ENCODE results near the gene MRTFA.

Gene MRTFA

DNA sequence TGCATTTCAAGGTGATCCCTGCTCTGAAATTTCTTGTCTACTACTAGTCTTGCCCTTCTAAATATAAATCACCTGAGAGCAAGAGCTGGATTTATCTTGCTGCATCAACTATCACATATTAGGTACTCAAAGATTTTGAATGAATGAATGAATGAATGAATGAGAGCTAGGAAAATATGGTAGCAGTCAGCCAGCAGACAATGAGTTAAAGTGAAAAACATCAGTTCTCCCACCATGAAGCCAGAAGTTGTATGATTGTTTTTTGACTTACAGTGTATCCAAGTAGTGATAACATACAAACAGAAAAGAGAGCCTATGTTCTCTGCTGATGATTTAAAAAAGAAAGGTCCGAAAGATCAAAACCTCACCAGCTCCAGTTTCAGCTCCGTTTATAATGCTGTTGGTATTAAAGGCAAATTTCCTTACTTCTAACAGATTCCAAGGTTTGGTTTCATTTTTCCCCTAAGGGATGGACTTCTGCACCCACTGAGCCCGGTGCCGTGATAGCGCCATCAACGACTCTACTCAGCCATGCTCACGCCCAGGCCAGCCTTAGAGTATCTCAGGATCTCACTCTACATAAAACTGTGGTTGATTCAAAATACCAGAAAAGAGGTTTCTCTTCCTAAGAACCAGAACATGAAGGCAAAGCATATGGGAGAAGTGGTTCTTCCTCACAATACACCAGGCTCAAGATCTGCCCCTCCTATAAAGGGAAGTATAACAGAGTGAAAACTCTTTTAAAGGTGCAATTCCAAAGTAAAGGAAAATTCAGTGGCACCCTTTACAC lies 174.1 kb downstream of the MRTFA start:
- peak in 3 of 4 experiments; percentile 53 to 61 (median 60) for DNase-seq

DNA sequence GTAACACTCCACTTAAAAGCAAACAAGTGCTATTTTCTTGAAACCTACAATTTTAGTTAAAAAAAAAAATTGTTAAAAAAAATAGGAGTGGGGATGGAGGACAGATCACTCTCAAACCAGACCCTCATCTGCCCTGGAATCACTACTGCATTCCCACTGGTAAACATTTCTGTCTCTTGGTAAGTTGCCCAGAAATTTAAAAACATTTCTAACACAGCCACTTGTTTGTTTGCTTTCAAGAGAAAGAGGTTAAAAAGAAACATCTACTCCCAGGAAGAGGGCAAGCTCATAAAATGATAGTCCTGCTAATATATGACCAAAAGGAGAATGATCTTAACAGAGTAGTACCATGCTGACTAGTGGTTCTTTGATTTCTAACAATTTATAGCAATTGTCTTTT lies 182.8 kb downstream of the MRTFA start:
- DNase-seq, result no peak

DNA sequence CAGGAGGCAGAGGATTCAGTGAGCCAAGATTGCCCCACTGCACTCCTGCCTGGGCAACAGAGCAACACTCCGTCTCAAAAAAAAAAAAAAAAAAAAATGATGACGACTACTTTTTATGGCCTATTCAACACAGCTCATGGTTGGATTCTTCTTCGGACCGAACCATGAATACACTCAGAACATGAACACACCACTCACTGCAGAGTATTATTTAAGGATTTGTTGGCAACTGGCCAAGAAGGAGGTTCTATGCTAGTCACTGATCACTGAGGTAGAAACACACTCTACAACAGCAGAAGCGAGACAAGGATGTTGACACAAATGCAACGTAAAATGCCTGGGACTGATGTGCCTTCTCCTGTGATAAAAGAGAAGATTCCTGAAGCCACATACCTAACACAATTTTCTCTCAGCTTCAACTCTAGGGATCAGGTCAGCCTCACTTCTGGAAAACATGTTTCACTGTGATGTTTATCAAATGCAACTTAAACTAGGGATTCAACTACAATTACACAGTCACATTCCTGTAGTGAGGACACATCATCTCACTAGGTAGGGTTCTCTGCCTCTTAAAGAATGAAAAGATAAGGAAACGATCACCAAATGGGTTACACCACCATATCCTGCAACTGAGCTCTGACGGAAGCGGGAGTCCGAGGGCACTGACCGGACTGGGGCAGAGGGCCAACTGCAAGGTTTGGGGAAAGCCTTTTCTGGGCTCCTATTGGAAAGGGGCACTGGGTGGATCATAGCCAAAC lies 183.6 kb downstream of the MRTFA start:
- peak in 3 of 4 experiments; percentile 32 to 35 (median 35) for DNase-seq

DNA sequence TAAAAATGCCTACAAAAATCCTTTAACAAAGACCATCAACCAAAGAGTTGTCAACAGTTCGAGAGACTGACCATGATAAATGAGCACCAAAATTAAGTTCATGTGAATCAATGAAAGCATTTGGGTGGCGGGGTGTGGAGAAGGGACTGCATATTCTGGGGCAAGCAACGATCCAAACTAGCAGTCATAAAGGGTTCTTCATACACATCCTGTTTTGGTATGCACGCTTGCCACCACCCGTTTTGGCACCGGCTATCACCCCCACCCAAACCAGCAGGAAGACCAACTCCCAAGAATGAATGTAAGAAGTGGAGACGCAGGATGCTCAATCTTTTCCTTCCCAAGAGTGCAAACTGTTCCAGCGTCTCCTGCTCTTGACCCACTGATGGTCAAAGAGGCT lies 185.3 kb downstream of the MRTFA start:
- DNase-seq, result no peak

- no peak for DNase-seq
Measured at GRCh38 chr22:40450616-40451015, 185.9 kb downstream of the MRTFA start.

DNA sequence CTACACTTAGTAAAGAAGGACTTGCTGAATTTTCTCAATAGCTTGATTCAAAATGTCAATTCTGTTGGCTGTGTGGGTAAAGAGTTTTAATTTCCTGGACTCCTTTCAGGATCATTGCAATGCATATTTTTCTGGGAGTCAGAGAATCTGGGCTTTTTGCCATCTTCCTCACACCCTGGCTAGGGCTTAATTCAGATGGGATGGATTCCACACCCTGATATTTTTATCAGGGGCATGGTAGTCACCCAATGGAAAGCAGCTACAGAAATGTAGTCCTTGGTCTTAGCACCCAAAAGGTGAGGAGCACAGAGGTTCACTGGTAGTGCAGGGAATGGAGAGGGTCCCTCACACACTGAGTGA lies 186.9 kb downstream of the MRTFA start:
- no peak for DNase-seq

DNA sequence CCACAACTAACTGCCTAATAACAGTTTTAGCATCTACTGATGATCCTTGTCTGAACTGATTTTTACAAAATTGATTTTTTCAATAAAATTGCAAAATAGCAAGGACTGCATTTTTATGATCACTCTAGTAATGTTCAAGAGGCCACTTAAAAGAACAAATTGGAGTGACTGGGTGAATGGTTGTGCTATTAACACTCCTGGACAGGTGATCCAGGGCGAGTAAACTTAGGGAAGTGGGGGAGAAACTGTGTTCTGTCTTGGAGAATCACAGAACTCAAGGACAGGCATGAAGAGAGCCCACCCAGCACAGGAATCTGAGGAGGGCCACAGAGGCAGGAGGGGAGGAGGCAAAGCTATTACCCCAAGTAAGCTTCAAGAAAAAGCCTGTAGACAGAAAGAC lies 190.3 kb downstream of the MRTFA start:
- DNase-seq, result no peak

- DNase-seq, result peak in 2 of 4 experiments; percentile 46 to 53
Measured at GRCh38 chr22:40444178-40444831, 192.2 kb downstream of the MRTFA start.

- peak in 3 of 4 experiments; percentile 10 to 51 (median 36) for DNase-seq
Measured at GRCh38 chr22:40443732-40444131, 192.8 kb downstream of the MRTFA start.

GRCh38 chr22:40441761-40442390 lies 194.6 kb downstream of the MRTFA start:
- DNase-seq, result no peak

- peak; percentile 80 to 90 (median 86) for DNase-seq
Measured at GRCh38 chr22:40436505-40437431, 199.8 kb downstream of the MRTFA start.

- peak; percentile 60 to 80 (median 74) for DNase-seq
Measured at GRCh38 chr22:40434745-40435144, 201.8 kb downstream of the MRTFA start.

DNA sequence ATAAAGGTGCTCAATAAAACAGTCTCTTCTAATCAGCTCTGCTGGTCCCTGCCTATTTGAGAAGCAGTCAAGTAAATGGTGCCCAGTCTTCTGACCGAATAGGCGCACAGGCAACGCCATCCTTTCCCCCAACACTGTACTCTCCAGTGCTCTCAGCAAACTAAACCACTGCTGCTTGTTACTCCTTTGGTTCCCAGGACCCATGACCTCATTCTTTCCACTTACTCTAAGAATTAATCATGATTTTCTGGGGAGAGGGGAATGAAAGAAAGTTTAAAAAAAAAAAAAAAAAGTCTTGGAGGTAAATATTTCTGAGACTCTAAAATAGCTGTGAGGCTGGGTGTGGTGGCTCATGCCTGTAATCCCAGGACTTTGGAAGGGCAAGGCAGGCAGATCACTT lies 202.4 kb downstream of the MRTFA start:
- DNase-seq, result peak in 1 of 4 experiments; percentile 38

DNA sequence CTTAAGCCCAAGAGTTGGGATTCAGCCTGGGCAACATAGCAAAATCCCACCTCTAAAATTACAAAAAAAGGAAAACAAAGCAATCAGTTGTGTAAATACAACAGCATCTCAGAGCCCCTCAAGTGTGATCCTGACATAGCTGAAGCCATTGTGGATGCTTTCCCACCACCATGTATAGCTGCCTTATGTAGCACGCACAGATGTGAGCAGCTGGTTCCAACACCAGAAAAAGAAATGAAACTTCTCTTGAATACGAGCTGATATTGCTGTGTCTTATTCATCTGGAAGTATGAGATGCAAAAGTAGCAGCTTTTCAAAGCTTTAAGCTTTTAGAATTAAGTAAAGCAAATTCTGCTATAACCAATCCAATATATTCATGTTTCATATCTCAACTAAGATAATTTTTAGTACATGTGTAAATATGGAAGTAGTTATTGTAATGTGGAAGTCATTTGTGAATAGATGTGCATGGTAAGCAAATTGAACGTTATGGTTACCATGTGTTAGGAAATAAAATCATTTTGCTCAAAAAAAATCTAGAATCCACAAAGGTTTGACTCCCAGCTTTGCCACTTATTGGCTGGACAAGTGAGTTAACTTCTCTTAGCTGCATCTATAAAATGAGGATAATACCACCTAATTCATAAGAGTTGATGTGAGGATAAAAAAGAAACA lies 203.0 kb downstream of the MRTFA start:
- DNase-seq, result peak in 2 of 4 experiments; percentile 55 to 59

GRCh38 chr22:40432625-40433024 lies 203.9 kb downstream of the MRTFA start:
- no peak for DNase-seq

DNA sequence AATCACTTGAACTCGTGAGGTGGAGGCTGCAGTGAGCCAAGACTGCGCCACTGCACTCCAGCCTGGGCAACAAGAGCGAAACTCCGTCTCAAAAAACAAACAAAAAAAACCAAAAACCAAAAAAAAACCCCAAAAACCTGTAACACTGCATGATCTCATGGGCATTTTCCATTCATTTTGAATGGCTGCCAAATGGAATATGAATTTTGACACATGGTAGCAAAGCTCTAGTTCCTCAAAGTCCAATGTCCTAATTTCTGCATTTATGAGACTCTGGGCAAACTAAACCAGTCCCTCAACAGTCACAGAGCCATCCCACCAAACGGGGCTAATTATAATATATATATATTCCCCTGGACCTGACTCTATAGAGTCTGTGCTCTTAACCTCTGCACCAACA lies 204.4 kb downstream of the MRTFA start:
- peak; percentile 66 to 89 (median 76) for DNase-seq

GRCh38 chr22:40430991-40431390 lies 205.5 kb downstream of the MRTFA start:
- no peak for DNase-seq

DNA sequence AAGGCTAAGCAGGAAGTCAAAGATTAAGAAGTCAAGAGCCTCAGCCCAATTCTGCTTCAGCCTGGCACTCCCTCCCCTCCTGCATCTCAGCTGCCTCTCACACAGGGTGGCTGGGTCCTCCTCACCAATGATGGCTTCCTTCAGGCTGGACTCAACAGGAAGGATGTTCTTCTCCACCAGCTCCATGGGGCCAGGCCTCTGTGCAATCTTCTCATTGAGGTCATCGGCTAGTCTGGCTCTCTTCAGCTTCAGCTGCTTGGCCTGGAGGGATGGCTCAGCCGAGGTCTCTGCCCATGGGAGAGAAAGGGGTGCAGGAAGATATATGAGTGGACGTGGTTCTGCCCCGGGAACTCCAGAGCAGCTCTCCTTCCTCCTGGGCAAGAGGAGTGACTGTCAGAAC lies 207.0 kb downstream of the MRTFA start:
- no peak for DNase-seq

DNA sequence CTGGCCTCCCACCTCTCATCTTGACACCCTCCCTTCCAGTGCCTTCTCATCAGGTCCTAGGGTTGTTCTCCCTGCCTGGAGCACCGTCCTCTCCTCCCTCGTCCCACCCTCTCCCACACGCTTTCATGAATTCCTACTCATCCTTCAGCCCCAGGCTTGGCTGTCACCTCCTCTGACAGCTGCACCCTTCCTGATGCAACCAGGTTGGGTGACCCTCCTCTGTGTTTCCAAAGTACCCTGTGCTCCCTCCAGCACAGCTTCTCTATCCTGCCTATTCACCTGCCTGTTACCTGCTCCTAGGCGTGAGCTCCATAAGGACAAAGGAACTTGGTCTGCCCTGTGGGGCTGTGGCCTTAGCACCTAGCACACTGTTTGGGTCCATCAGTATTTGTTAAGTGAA lies 207.7 kb downstream of the MRTFA start:
- DNase-seq, result no peak

GRCh38 chr22:40426594-40427333 lies 209.8 kb downstream of the MRTFA start:
- DNase-seq, result peak in 1 of 4 experiments; percentile 19

Measured in suppressor macrophage (primary cell).